K562 treated with DMSO at 1 percent for 24 hours (cell line): ENCODE data around the gene BCL2L1. TPM values are rescaled to one million over a fixed set of nuclear protein-coding genes. Genes with fewer than 3 reads are reported as not detected.

ENCODE experiments used
- total RNA-seq: library from RNA; unstranded; fragments of 300-600 nt; gene quantifications from 2 replicates; pipeline ENCODE4 v1.2.3, GENCODE V29; 2022; ENCODE audit warnings: low read depth; ENCODE audit not compliant: insufficient read depth

BCL2L1 gene
- total RNA-seq = 164 and 166 TPM in 2 replicates

GRCh38 chr20:31722257-31723068, at the start of gene BCL2L1:
BCL2L1 (minus strand) TSS chr20:31722868; CDS start chr20:31722218, 650 bp downstream.

GRCh38 chr20:31738729-31739549, 16.3 kb upstream of the BCL2L1 start, which contains the start of gene TPX2:
TPX2 (plus strand) TSS chr20:31739290; CDS start chr20:31757477, 18,187 bp downstream.

GRCh38 chr20:31637660-31638059, 85.0 kb downstream of the BCL2L1 start, which contains the start of gene COX4I2:
COX4I2 (plus strand) TSS chr20:31637912; CDS start chr20:31639018, 1,106 bp downstream.

Other genes with a start within 250 kb of the BCL2L1 start
- gene DEFB124, start 247.7 kb downstream of the BCL2L1 start, total RNA-seq = not detected in 2 replicates
- gene REM1, start 247.6 kb downstream of the BCL2L1 start, total RNA-seq = not detected in 2 replicates
- gene HM13, start 208.4 kb downstream of the BCL2L1 start, total RNA-seq = 138 and 143 TPM in 2 replicates
- 742 and 763 TPM in 2 replicates for gene ID1, start 117.6 kb downstream of the BCL2L1 start, total RNA-seq
- gene COX4I2, start 85.0 kb downstream of the BCL2L1 start, total RNA-seq = not detected in 2 replicates
- 99.7 and 114 TPM in 2 replicates for gene TPX2, start 16.4 kb upstream of the BCL2L1 start, total RNA-seq
- gene MYLK2, start 96.5 kb upstream of the BCL2L1 start, total RNA-seq = 0.69 and 0.80 TPM in 2 replicates
- gene FOXS1, start 122.7 kb upstream of the BCL2L1 start, total RNA-seq = not detected in 2 replicates
- 0.79 TPM in 1 of 2 replicates, not detected in the other for gene DUSP15, start 147.7 kb upstream of the BCL2L1 start, total RNA-seq
- not detected in 2 replicates for gene TTLL9, start 147.8 kb upstream of the BCL2L1 start, total RNA-seq
- 24.4 and 24.9 TPM in 2 replicates for gene PDRG1, start 229.2 kb upstream of the BCL2L1 start, total RNA-seq
- gene XKR7, start 245.3 kb upstream of the BCL2L1 start, total RNA-seq = not detected in 2 replicates